Measurements from ENCODE around the gene EXOSC7.
"Not testable (repeated sequence)": the region's sequence is repeated elsewhere in the genome, so short reads cannot be mapped to it uniquely, and the experiment has no call there.

EXOSC7 gene

GRCh38 chr3:45024542-45025255 lies 48.7 kb downstream of the EXOSC7 start:
- no peak for DNase-seq (ENCODE audit: low read depth)

GRCh38 chr3:45026038-45026437 lies 50.0 kb downstream of the EXOSC7 start, which contains the start of gene CLEC3B:
Gene CLEC3B (plus strand): TSS chr3:45026303. CDS start chr3:45026363, 60 bp downstream.
- peak; percentile 92 for DNase-seq (ENCODE audit: low read depth)

GRCh38 chr3:45026957-45027356 lies 50.9 kb downstream of the EXOSC7 start:
- peak; percentile 82 for DNase-seq (ENCODE audit: low read depth)

- no peak for DNase-seq (ENCODE audit: low read depth)
Measured at GRCh38 chr3:45027441-45027840, 51.4 kb downstream of the EXOSC7 start.

- DNase-seq (ENCODE audit: low read depth), result no peak
Measured at GRCh38 chr3:45029216-45029615, 53.2 kb downstream of the EXOSC7 start.

GRCh38 chr3:45029661-45030060 lies 53.6 kb downstream of the EXOSC7 start:
- DNase-seq (ENCODE audit: low read depth), result peak; percentile 85

- DNase-seq (ENCODE audit: low read depth), result no peak
Measured at GRCh38 chr3:45031531-45031930, 55.5 kb downstream of the EXOSC7 start.

GRCh38 chr3:45032113-45032512 lies 56.1 kb downstream of the EXOSC7 start:
- DNase-seq (ENCODE audit: low read depth), result no peak

- no peak for DNase-seq (ENCODE audit: low read depth)
Measured at GRCh38 chr3:45033791-45034190, 57.7 kb downstream of the EXOSC7 start.

GRCh38 chr3:45034612-45035252 lies 58.7 kb downstream of the EXOSC7 start:
- no peak for DNase-seq (ENCODE audit: low read depth)

- peak; percentile 55 for DNase-seq (ENCODE audit: low read depth)
Measured at GRCh38 chr3:45035441-45036301, 59.6 kb downstream of the EXOSC7 start.

- peak; percentile 95 for DNase-seq (ENCODE audit: low read depth)
Measured at GRCh38 chr3:45037720-45038455, 61.8 kb downstream of the EXOSC7 start.

GRCh38 chr3:45041666-45042065 lies 65.6 kb downstream of the EXOSC7 start:
- DNase-seq (ENCODE audit: low read depth), result no peak

GRCh38 chr3:45042162-45042561 lies 66.1 kb downstream of the EXOSC7 start:
- DNase-seq (ENCODE audit: low read depth), result no peak

GRCh38 chr3:45043728-45044299 lies 67.8 kb downstream of the EXOSC7 start:
- peak; percentile 92 for DNase-seq (ENCODE audit: low read depth)

- DNase-seq (ENCODE audit: low read depth), result peak; percentile 61
Measured at GRCh38 chr3:45048244-45048643, 72.2 kb downstream of the EXOSC7 start.

- no peak for DNase-seq (ENCODE audit: low read depth)
Measured at GRCh38 chr3:45049807-45050206, 73.8 kb downstream of the EXOSC7 start.

GRCh38 chr3:45051685-45052084 lies 75.6 kb downstream of the EXOSC7 start:
- DNase-seq (ENCODE audit: low read depth), result no peak

- not testable (repeated sequence) for DNase-seq (ENCODE audit: low read depth)
Measured at GRCh38 chr3:45053805-45054195, 77.8 kb downstream of the EXOSC7 start.

- peak; percentile 81 for DNase-seq (ENCODE audit: low read depth)
Measured at GRCh38 chr3:45054196-45054857, 78.3 kb downstream of the EXOSC7 start.

GRCh38 chr3:45055032-45055410 lies 79.0 kb downstream of the EXOSC7 start:
- DNase-seq (ENCODE audit: low read depth), result peak; percentile 88
